ENCODE results near the gene KLHDC8A.
"Not testable (repeated sequence)": the region's sequence is repeated elsewhere in the genome, so short reads cannot be mapped to it uniquely, and the experiment has no call there.

Gene KLHDC8A

DNA sequence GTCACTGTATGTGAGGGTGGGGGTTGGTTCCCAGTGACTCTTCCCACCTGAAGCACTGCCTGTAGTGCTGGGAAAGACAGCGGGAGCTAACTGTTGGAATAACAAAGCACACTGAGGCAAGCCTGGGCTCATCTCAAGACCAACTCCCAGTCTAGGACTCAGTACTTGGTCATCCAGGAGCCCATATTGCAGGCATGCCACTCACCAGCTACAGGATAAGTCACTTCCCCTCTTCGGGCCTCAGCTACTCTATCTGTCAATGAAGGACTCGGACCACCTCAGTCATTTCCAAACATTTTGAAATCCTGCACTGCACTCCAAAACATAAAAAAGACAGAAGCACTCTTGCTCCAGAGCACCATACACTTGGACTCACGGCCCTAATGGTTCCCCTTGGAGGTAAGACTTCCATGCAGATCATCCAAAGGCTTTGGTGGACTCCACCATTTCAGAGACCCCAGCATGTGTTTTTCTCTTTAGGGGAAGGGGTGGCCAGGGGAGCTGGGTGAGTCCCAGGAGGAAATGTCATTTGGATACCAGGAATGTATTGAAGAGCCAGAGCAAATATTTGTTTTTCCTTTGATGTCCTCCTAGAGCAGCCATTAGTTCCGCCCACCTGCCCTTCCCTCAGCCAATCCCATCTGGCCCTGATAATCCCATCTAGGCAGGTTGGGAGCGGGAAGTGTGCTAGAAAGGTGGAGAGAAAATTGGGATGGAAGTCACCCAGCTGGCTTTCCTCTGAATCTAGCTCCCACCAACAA, 38.3 kb downstream of the KLHDC8A start:
- no peak for DNase-seq (ENCODE audit: low spot score)

DNA sequence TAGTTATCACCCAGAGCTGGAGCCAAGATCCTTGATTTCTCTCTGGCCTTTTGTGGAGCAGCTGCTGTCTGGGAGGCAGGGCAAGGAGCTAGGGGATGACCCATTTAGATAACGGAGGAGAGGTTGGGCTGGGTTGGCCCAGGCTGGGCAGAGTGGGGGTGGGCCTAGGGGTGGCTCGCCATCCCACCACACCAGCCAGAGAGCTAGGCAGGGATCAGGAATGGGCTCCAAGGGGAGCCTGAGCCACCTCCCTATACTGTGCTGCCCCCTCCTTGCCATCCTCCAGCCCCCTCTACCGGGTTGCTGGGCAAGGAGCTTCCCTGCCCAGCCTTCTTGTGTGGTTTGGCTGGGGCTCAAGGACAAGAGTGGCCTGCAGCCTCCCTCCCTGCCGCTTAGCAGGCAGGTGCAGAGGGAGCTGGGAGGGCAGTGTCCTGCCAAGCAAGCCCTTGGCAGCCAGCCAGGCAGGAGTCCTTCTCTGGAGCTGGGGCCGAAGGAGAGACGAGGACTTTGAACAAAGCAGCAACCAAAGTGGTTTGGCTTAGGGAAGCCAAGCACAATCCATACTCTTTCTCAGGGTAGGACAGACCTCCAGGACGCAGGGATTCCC, 39.3 kb downstream of the KLHDC8A start:
- DNase-seq (ENCODE audit: low spot score), result no peak

DNA sequence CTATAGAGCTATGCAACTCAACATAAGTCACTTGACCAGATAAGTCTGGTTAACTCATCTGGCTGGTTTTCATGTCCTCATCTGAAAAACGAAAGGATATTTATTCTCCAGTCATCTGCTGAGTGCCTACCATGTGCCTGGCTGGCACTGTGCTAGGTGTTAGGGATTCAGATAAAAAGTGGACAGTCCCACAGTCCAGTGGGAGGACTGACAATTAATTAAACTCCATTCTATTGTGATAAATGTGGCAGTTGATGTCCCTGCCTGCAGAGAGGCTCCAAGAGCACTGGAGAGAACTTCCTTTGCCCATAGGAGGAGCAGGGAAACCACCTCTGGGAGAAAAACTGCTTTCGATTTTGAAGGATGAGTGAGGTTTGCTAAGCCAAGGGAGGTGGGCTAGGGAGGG, 40.6 kb downstream of the KLHDC8A start:
- DNase-seq (ENCODE audit: low spot score), result no peak

DNA sequence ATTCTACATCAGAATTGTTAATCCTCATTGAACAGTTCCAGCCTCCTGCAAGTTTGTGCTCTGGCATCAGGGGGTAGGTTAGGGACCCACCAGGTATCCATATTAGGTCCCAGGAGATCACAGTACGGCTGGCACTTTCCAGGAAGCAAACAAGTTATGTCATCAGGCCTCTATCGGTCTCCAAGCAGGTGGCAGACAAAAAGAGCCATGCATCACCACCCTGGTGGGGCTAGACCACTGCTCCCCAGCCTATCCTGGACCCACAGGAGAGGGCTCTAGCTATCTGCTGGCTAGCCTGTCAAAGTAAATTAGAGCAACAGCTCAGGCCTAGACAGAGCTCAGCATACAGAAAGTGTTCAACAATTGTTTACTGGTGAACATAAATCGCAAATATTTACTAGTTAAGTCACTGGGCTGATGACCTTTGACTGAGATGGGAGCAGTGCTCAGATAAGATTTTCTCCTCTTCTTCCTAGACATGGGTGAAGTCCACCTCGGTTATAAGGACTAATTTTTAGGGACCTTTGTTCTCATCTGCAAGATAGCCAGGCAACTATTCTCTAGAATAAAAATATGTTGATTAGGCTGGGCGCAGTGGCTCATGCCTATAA, 41.6 kb downstream of the KLHDC8A start:
- DNase-seq (ENCODE audit: low spot score), result no peak

DNA sequence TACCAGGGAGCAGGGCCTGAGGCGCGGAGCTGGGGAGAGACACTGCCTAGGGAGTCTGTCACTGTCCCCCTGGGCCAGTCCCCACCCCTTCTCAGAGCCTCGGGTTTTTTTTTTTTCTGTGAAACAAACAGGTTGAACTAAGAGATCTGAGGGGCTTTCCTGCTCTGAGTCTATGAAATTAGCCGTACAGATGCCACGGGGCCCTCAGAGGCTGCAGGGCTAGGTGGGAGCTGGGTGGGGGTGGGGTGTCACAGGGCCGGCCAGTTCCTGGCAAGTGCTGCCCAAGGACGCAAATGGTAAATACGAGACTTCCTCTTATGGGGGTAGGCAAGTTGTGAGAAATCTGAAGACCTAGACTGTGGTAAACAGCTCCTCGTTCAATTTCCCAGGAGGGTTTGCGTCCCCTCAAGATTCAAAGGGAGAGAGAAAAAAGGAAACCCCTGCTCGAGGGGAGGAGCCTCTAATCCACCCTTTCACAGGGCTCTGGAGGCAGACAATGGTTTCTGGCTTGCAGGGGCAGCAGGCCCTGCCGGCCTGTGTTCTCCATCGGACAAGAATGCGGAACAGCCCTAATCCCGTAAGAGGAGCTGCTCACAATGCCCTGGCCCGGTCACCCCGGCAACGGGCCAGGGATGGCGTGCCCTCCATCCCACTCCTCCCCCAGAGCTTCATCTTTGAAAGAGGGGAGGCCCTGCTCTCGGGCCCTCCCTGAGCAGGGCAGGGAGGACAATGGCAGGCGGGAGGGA, 43.0 kb downstream of the KLHDC8A start:
- peak; percentile 70 for DNase-seq (ENCODE audit: low spot score)

DNA sequence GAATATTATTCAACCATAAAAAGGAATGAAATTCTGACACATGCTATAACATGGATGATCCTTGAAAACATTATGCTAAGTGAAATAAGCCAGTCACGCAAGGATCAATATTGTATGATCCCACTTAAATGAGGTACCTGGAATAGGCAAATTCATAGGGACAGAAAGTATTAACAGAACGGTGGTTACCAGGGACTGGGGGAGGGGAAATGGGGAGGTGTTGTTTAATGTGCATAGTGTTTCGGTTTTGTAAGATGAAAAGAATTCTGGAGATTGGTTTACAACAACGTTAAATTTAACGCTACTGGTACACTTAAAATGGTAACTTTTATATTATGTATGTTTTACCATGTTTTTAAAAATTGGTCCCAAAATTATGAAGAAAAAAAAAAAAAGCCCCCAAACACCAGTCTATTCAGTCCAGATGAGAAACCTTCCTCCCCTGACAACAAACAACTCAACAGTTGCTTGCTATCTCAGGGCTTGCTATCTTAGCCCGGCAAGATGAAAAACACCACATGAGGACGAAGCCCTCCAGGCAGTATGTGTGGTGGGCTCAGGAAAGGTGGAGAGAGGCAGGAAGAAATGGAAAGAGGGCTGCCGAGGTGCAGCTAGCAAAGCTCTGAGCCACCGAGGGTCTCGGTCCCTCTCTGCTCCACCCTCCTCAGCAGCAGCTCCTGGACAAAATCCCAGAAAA, 43.7 kb downstream of the KLHDC8A start:
- no peak for DNase-seq (ENCODE audit: low spot score)

DNA sequence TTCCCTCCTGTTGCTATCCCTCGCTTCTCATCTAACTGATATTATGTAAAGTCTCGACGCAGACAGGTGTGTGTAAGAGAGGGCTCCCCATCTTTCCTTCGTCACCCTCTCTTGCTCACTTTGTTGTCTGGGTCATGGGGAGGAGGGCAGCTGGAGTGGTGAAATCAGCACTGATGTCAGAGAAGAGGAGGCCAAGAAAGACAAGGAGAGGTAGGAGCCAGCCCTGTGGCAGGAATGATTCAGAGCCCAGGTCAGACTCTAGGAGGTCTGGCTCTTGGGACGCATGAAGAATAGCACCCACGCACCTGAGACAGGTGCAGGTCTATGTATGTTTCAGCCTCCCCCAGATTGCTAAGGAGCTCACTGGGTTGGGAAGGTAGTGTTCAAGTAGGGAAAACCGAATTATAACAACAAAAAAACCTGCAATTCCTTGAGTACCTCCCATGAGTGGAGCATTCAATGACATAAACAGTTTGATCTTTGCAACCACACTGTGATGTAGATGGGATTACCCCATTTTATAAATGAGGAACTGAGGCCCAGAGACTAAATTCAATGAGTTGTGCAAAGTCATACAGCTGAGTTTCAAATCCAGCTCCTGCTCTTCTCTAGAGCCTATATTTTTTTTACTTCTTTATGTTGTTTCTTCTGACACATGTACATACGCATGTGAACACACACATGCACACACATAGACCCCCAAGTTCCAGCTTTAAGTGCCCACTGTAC, 45.6 kb downstream of the KLHDC8A start:
- no peak for DNase-seq (ENCODE audit: low spot score)

DNA sequence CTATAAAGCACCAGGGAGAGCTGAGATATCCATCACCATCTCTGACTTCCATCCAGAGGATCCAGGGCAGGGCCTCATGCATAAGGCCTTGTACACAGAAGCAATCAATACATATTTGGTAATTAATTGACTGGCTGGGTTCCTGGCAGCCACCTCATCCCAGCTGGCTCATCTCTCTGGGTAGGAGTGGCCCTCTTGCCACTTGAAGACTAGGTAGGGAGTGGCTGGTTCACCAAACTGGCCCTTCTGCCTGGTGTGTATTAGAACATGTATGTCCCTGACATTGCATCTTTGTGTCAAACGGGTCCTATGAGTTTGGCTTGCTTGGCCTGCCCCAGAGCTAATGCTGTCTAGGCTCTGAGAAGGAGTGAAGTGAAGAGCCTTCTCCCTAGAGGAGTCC, 47.0 kb downstream of the KLHDC8A start:
- DNase-seq (ENCODE audit: low spot score), result no peak

DNA sequence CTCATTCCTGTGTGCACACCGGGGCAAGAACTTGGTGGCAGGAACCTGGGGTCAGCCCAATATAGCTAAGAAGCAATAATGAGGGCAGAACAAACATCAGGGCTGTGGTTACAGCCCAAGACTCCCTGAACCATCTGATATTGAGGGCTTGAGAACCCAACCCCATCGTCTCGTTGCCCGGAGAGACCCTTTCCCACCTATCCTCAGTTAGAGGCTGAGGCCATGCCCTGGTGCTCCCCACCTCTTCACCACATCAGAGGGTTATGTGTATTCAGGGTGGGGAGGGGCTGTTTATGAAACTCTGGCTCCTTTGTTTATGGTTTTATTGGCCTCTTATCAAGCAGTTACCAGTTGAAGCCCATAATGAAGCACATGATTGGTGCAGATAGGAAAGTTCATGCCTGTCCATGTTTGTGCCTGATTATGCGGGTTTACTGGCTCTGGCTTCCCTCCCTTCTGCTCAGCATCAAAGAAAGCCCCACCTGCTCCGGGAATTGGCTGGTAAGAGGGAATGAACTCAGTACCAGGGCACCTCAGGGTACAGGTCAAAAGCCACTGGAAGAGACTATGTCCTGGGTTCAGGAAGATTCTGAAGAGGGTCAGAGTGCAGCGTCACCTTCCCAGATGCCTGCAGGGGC, 49.7 kb downstream of the KLHDC8A start:
- no peak for DNase-seq (ENCODE audit: low spot score)

DNA sequence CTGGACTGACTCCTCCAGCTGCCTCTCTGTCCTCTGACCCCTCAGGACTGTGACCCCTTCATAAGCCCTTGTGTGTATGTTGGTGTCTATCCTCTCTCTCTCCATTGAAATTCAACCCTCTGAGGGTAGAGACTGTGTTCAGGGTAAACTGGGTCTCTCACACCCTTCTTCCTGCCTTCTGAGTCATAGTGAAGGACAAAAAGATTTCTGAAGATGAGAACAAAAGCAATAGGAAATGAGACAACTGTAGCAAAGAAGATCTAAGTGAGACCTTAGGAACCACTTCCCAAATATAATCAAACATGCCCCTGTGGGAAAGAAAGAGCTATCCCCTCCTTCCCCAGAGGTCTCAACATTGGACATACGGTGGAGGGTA, 52.0 kb downstream of the KLHDC8A start:
- no peak for DNase-seq (ENCODE audit: low spot score)

DNA sequence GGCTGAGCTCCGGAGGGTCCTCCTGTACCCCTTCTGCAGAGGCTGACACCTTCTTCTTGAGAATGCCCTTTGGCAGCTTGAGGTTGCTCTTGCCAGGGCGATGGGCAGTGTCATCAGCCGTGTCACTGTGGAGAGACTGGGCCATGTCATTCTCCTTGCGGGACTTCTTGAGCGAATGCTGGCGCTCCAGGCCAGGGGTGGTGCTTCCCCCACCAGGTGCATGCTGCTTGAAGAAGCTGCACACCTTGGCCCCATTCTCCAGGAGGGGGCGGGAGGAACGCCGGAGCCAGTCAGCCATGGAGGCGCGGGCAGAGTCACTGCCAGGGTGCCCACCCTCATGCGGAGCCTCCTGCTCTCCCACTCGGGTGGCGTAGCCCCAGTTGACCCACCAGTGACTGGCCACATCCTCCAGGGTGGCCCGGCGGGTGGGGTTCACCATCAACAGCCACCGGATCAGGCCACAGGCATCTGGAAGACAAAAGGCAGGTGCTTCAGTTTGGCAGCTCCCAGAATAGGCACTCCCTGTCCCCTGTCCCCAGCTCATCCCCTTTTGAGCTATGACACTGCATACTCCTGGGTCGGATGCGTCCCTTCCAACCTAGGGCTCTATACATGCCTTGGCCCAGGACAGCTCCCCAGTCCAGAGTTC, 52.6 kb downstream of the KLHDC8A start:
- DNase-seq (ENCODE audit: low spot score), result no peak

DNA sequence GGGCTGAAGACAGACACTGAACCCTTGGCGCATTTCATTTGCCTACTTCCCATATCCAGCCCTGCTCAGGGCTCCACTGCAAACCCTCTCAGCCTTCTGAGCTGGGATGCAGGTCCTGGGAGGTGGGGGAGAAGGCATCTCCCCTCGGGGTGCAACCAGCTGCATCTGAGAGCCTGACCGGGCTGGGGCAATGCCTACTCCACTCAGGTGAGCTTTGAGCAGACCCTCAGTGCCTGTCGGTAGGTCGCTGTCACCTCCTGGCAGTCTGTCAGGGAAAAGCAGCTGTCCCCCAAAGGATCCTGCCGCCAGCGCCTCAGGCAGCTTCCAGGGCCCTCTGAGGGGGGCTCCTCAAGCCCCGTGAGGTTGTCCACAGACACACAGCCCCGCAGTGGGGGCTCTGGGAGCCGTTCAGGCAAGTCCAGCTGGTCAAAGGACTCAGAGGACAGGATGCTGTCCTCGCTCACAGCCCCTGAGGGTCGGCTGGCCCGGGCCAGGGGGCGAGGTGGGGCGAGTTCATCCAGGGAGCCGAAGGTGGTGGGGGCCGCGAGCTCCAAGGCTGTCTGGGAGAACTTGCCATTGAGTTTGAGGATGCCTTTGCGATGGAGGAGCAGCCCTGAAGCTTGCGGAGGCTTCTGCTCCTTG, 53.4 kb downstream of the KLHDC8A start:
- DNase-seq (ENCODE audit: low spot score), result no peak

DNA sequence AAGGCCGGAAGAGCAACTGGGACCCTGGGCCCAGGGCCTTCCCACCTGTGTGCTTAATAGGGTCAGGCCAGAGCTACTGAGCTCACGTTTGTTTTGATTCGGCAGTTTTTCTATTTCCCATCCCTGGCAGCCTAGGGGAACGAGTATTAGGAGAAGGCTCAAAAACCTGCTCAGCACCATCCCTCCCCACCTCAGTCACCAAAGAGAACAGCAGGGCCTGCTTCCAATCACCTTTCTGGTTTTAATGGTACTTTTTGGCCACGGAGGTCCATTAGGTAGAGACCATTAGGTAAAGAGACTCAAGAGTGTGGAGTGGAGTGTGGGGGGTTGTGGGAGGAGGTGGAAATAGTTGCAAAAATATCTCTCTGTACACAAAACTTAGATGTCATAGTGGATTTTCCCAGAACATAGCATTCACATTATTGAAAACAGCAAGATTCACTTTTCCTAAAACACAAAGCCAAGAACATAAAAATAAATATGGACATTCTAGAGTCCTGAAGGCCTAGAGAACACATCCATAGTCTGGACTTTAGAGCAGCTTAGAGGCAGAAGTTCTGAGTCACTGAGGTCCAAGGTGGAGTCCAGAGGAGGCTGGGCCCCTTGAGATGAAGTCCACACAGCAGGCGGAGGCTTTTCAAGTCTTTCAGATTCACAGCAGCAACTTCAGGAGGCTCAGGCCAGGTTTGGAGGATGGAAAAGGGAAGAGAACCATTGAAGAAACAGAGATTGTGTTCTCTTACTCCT, 54.7 kb downstream of the KLHDC8A start:
- DNase-seq (ENCODE audit: low spot score), result no peak

DNA sequence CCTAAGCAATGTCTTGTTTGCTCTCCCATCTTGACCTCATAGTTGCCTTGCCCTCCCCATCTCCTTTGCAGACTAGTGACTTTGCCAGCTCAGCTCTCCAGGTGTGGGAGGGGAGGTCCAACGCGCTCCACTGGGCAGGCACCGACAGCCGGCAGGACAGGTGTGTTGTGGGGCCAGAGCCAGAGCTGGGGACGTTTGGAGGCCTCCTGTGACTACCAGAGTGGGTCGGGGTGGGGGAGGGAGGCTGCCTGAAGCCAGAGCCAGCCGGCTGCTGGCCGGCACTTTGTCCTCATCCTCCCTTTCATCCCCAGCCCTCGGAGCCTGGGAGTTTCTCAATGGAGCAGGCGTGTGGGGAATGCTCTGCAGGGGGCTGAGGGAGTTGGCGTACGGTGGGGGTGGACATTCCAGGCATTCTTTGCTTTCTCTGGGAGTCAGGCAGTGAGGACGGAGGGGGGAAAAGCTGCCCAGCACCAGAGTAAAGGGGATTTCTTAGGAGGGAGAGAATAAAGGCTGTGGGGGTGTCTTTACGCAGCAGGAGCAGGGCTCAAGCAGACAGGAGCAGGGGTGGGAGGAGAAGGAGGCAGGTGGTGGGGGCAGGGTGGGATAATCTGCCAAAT, 55.4 kb downstream of the KLHDC8A start:
- DNase-seq (ENCODE audit: low spot score), result no peak

DNA sequence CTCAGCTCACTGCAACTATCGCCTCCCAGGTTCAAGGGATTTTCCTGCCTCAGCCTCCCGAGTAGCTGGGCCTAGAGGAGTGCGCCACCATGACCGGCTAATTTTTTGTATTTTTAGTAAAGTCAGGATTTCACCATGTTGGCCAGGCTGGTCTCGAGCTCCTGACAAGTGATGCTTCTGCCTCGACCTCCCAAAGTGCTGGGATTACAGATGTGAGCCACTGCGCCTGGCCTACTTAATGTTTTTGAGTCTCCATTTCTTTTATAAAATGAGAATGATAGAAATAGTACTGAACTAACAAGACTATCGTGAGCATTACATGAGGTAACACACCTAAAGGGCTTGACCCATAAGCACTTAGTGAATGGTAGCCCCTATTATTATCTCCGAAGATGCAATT, 56.6 kb downstream of the KLHDC8A start:
- no peak for DNase-seq (ENCODE audit: low spot score)

DNA sequence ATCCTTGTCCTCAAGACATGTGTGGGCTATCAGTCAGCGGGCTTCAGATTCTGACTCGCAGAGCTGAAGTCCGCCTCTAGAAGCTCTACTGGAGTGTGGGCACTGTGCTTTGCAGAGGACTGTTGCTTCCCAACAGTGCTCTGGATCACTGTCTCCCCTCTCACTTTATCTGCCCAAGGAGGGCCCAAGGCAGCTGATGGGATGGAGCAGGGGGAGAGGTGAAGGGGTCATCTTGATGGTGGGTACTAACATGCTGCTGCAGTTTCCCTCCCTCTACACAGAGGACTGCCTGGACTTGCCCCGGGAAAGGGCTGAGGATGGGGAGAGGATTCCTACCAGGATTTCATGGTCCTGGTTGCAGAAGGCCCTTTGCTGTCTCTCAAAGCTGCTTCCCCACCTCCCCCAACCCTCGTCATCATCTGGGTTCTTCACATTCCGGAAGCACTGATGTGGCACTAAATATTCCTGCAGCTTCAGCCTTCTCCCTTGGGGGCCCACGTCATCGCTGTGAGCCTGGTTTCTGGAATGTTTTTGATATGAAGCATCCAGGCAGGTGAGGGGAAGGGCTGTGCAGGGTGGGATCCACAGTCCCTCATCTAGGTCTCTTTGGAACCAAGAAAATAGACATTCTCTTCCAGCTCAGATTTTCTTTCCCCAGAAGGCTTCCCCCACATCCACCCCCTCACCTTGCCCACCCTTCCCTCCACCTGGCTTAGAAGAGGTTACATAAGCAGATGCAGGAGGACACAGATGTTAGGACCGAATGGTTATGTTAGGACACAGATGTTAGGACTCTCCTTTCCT, 58.3 kb downstream of the KLHDC8A start:
- DNase-seq (ENCODE audit: low spot score), result no peak

DNA sequence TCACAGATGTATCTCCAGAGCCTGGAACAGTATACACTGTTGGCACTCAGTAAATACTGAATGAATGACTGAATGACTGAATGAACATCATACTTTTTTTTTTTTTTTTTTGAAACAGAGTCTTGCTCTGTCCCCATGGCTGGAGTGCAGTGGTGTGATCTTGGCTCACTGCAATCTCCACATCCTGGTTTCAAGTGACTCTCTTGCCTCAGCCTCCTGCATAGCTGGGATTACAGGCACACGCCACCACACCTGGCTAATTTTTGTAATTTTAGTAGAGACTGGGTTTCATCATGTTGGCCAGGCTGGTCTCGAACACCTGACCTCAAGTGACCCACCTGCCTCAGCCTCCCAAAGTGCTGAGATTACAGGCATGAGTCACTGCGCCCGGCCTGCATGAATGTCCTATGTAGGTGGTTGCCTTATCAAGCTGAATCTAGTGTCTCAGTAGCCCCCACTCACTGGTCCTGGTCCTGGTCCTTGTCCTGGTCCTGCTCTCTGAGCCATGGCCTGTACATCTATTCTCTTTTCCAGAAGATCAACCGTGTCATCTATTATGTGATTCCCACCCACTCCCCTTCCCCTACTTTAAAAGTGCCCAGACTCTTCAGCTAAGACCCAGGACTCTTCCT, 59.1 kb downstream of the KLHDC8A start:
- not testable (repeated sequence) for DNase-seq (ENCODE audit: low spot score)

All from left forelimb (tissue), 1 donor.